Vein endothelial cell (primary cell): ENCODE results near the gene MTRF1. TPM values are rescaled to one million over a fixed set of nuclear protein-coding genes. Genes with fewer than 3 reads are reported as not detected.

Source experiments
- total RNA-seq: library from RNA; depleted of rRNA; stranded (reverse); fragments of >200 nt; gene quantifications from 2 replicates; pipeline ENCODE4 v1.2.3, GENCODE V29; 2012

MTRF1 gene, protein sequence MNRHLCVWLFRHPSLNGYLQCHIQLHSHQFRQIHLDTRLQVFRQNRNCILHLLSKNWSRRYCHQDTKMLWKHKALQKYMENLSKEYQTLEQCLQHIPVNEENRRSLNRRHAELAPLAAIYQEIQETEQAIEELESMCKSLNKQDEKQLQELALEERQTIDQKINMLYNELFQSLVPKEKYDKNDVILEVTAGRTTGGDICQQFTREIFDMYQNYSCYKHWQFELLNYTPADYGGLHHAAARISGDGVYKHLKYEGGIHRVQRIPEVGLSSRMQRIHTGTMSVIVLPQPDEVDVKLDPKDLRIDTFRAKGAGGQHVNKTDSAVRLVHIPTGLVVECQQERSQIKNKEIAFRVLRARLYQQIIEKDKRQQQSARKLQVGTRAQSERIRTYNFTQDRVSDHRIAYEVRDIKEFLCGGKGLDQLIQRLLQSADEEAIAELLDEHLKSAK
- total RNA-seq: 10.1 and 13.9 TPM in 2 replicates

DNA sequence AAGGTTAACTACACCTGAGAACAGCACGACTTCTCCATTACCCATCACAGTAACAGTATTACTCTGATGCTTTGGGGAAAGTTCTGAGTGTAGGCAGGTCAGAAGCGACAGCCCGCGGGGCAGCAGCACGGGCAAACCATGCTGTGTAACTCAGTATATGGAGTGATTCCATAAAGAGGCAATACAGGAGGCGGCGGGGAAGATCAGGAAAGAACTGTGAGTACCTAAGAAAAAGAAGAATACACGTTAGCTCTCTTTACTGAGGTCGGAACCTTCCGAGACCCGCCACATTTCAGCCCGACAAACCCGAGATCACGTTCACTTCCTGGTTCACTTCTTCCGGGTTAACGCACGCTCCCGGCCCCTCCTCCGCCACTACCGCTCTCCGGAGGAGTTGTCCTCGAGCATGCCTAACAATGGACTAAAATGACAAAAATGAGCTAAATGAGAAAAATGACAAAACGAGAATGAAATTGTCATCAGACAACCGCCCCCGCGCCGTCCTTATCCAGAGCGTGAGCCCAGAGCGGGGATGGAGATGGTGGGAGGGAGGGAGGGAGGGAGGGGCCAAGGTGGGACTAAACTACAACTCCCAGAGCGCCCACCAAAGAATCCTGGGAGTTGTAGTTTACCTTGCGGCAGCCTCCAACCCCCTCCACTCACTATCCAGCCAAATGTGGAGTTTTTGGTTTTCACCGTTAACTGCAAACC is at the start of gene MTRF1:
TSS of gene MTRF1 (minus strand) at position 316 of the 711 bp plus-strand sequence. CDS start 2,669 bp downstream, outside the sequence.

DNA sequence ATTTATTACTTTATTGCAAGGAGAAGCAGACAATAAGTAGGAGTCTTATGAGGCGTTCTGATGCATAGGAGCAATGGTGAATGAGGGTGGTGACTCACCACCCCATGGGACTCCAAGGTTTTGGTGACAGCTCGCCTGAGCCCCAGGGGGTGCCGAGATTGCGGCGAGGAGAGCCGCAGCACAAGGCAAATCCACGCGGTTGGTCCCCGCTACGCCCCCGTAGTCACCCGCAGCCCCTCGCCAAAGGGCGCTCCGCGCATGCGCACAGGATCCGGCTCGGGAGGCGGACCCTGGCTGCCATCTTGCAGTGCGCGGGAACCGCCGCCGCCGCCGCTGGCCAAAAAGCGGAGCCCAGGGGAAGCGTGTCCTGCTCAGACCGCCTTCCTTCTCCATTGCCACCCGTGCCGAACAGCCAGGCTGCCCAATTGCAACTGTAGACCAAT is 47.6 kb upstream of the MTRF1 start, which contains the start of gene NAA16:
TSS of gene NAA16 (plus strand) at position 305 of the 443 bp plus-strand sequence. CDS start 262 bp downstream, outside the sequence.

DNA sequence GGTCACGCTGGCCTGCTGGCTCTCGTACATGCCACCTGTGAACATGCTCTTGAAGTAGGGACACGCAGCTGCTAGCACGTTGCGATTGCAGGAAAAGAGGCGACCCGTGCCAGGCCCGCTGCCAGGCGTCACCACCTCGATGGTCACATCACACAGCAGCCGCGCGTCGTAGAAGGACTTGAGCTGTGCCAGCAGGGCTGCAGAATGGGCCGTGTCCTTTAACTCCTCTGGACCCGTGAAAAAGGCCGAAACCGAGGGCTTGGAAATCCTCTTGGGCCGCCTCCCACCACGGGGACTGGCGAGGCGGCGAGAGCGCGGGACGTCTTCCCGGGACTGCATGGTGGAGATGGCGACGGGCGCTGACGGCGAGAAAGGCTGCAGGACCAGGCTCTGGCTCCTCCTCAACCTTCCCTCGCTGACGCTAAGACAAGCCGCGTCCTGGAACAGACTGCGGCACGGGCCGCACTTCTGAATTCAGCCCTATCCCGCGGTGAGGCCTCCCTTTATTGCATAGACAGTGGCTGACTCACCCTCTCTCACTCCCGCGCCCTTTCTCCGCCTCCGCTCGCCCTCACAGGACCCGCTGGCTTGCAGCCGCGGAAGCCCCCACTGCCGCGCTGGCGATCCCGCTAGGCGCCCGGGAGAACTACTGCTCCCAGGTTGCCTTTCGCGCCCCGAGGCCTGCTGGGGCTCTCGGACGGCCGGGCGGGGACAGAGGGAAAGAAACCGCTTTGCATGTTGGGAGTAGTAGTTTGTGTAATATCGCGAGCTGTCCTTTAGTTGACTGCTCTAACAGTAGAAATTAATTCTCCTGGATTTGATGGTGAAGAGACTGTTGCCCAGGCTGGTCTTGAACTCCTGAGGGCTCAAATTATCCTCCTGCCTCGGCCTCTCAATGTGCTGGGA is 69.2 kb downstream of the MTRF1 start, which contains the start of gene KBTBD7:
TSS of gene KBTBD7 (minus strand) at position 651 of the 906 bp plus-strand sequence. CDS start at position 339, 312 bp downstream.

Other genes with a start within 250 kb of the MTRF1 start
- 87.3 and 97.7 TPM in 2 replicates for gene ELF1, start 244.3 kb downstream of the MTRF1 start, total RNA-seq
- 5.2 and 7.2 TPM in 2 replicates for gene WBP4, start 202.1 kb downstream of the MTRF1 start, total RNA-seq
- 8.3 and 9.1 TPM in 2 replicates for gene KBTBD6, start 130.8 kb downstream of the MTRF1 start, total RNA-seq
- 4.1 and 4.6 TPM in 2 replicates for gene KBTBD7, start 69.0 kb downstream of the MTRF1 start, total RNA-seq
- gene NAA16, start 47.7 kb upstream of the MTRF1 start, total RNA-seq: 7.8 and 13.0 TPM in 2 replicates
- gene RGCC, start 194.0 kb upstream of the MTRF1 start, total RNA-seq: 37.6 and 55.2 TPM in 2 replicates